SK-N-SH (cell line): ENCODE measurements around the gene GRIPAP1. TPM values are rescaled to one million over a fixed set of nuclear protein-coding genes. Genes with fewer than 3 reads are reported as not detected.

Source experiments
- CTCF ChIA-PET: fragments of 300-600, 350-600 bp; formaldehyde crosslinking; extraction: SDS; loops from one replicate; lab custom pipeline; 2021; lab: Yijun Ruan, JAX
- POLR2A ChIA-PET: fragments of 350-600 bp; sonication (Branson Sonifier 250); formaldehyde crosslinking; extraction: SDS; loops from one replicate; lab custom pipeline; 2020; ENCODE audit warnings: antibody characterized with exemption, inconsistent platforms; lab: Yijun Ruan, JAX
- DNase-seq: peaks from one replicate; pipeline ENCODE4 v3.0.0; 2012
- H2AFZ ChIP-seq: fragments of 200-600 bp; sonication (generic); 2 replicates; pipeline ENCODE4 v1.8.1; 2016; ENCODE audit warnings: antibody characterized with exemption, mild to moderate bottlenecking, low read depth
- H3F3A ChIP-seq: fragments of 200-600 bp; sonication (generic); replicated peaks from 2 replicates; pipeline ENCODE3; 2016; ENCODE audit warnings: antibody characterized with exemption, mild to moderate bottlenecking; ENCODE audit not compliant: insufficient read depth
- H3K27ac ChIP-seq, 2 experiments: fragments of 200-500 bp in 1 of 2; fragments of 200-600 bp in 1 of 2; sonication (Bioruptor generic) in 1 of 2; sonication (generic), shearing (Covaris generic) in 1 of 2; 2 replicates each; pipeline versions ENCODE4 v1.5.1 to v1.6.1; 2014 to 2016; ENCODE audit warnings: low read depth in 2 of 2, inconsistent platforms in 1 of 2, low read length in 1 of 2, mild to moderate bottlenecking in 1 of 2, mixed read lengths in 1 of 2
- H3K27me3 ChIP-seq: fragments of 200-600 bp; sonication (generic), shearing (Covaris generic); 2 replicates; pipeline ENCODE4 v1.6.1; 2016; ENCODE audit warnings: mixed run types; ENCODE audit not compliant: insufficient read depth
- H3K36me3 ChIP-seq, 2 experiments: fragments of 200-500 bp in 1 of 2; fragments of 200-600 bp in 1 of 2; sonication (Bioruptor generic) in 1 of 2; sonication (generic) in 1 of 2; replicated peaks in 1 of 2; 2 replicates each; pipeline versions ENCODE3 to v1.5.1; 2014 to 2016; ENCODE audit warnings: low read length in 1 of 2, mild to moderate bottlenecking in 1 of 2; ENCODE audit not compliant: insufficient read depth in 2 of 2, control insufficient read depth in 1 of 2
- H3K4me1 ChIP-seq, 2 experiments: fragments of 200-500 bp in 1 of 2; fragments of 200-600 bp in 1 of 2; sonication (Bioruptor generic) in 1 of 2; sonication (generic), shearing (Covaris generic) in 1 of 2; 2 replicates each; pipeline versions ENCODE4 v1.5.1 to v1.6.1; 2014 to 2016; ENCODE audit warnings: low read depth in 1 of 2, low read length in 1 of 2, mixed run types in 1 of 2; ENCODE audit not compliant: insufficient read depth in 2 of 2, control insufficient read depth in 1 of 2
- H3K4me2 ChIP-seq: fragments of 200-600 bp; sonication (generic), shearing (Covaris generic); 2 replicates; pipeline ENCODE4 v1.6.1; 2017; ENCODE audit warnings: mixed run types
- H3K4me3 ChIP-seq, 2 experiments: fragments of 200-500 bp in 1 of 2; fragments of 200-600 bp in 1 of 2; sonication (Bioruptor generic) in 1 of 2; sonication (generic), shearing (Covaris generic) in 1 of 2; 2 replicates each; pipeline versions ENCODE4 v1.5.1 to v1.8.1; 2014 to 2016; ENCODE audit warnings: low read depth in 2 of 2, inconsistent platforms in 1 of 2, low read length in 1 of 2, mild to moderate bottlenecking in 1 of 2, mixed read lengths in 1 of 2, moderate library complexity in 1 of 2
- H3K79me2 ChIP-seq: fragments of 200-600 bp; sonication (generic); 2 replicates; pipeline ENCODE4 v1.8.1; 2017; ENCODE audit warnings: mild to moderate bottlenecking; ENCODE audit not compliant: insufficient read depth
- H3K9ac ChIP-seq: fragments of 200-600 bp; sonication (generic); 2 replicates; pipeline ENCODE4 v1.6.1; 2017; ENCODE audit warnings: mixed run types
- H3K9me2 ChIP-seq: fragments of 200-600 bp; sonication (generic); 2 replicates; pipeline ENCODE4 v1.6.1; 2017; ENCODE audit warnings: mixed run types
- H3K9me3 ChIP-seq: fragments of 200-600 bp; sonication (generic); 2 replicates; pipeline ENCODE4 v1.6.1; 2017; ENCODE audit warnings: mixed run types, mild to moderate bottlenecking, moderate library complexity
- H4K20me1 ChIP-seq: fragments of 200-600 bp; sonication (generic); 2 replicates; pipeline ENCODE4 v1.6.1; 2017; ENCODE audit warnings: mild to moderate bottlenecking, mixed run types; ENCODE audit not compliant: insufficient read depth
- CHD2 ChIP-seq: fragments of 150-350 bp; IDR thresholded peaks from 2 replicates; pipeline ENCODE4 v1.6.1; 2018; ENCODE audit warnings: low read length; ENCODE audit not compliant: partially characterized antibody
- CTCF ChIP-seq: fragments of 200-600 bp; sonication (generic); IDR thresholded peaks from 2 replicates; pipeline ENCODE4 v1.6.1; 2017; ENCODE audit warnings: antibody characterized with exemption, mild to moderate bottlenecking, moderate library complexity
- ELF1 ChIP-seq: IDR thresholded peaks from 2 replicates; pipeline ENCODE4 v1.4.0; 2012
- EP300 ChIP-seq, 2 experiments: IDR thresholded peaks; 2 replicates each; pipeline versions ENCODE4 v1.4.0 to v1.6.1; 2012; ENCODE audit warnings: borderline replicate concordance in 1 of 2, low read depth in 1 of 2, low read length in 1 of 2
- EZH2phosphoT487 ChIP-seq: fragments of 200-600 bp; sonication (generic); IDR thresholded peaks from 2 replicates; pipeline ENCODE4 v1.6.1; 2017; ENCODE audit warnings: low read depth, mixed run types, mild to moderate bottlenecking, antibody characterized with exemption, moderate library complexity, borderline replicate concordance
- FOSL2 ChIP-seq: IDR thresholded peaks from 2 replicates; pipeline ENCODE4 v1.4.0; 2012; ENCODE audit warnings: low read depth, mild to moderate bottlenecking, moderate library complexity, borderline replicate concordance
- FOXJ3 ChIP-seq: sonication (generic); formaldehyde crosslinking; IDR thresholded peaks from 2 replicates; pipeline ENCODE4 v1.5.1; 2020; ENCODE audit warnings: mild to moderate bottlenecking, missing genetic modification reagents
- FOXM1 ChIP-seq: IDR thresholded peaks from 2 replicates; pipeline ENCODE4 v1.4.0; 2012; ENCODE audit warnings: low read depth, mild to moderate bottlenecking
- GATA2 ChIP-seq: sonication (generic); formaldehyde crosslinking; IDR thresholded peaks from 2 replicates; pipeline ENCODE4 v1.5.0; 2020; ENCODE audit warnings: mild to moderate bottlenecking, missing genetic modification reagents
- MEF2A ChIP-seq: IDR thresholded peaks from 2 replicates; pipeline ENCODE4 v1.4.0; 2012; ENCODE audit warnings: low read depth, borderline replicate concordance
- NFIC ChIP-seq: IDR thresholded peaks from 2 replicates; pipeline ENCODE4 v1.4.0; 2012; ENCODE audit warnings: borderline replicate concordance
- RFX5 ChIP-seq: IDR thresholded peaks from 2 replicates; pipeline ENCODE4 v1.6.1; 2012; ENCODE audit warnings: mild to moderate bottlenecking, improper control_type of control experiment, low read length
- SIN3A ChIP-seq: IDR thresholded peaks from 2 replicates; pipeline ENCODE4 v1.6.1; 2012; ENCODE audit warnings: low read depth, mild to moderate bottlenecking, low read length, moderate library complexity, borderline replicate concordance
- USF1 ChIP-seq: IDR thresholded peaks from 2 replicates; pipeline ENCODE4 v1.4.0; 2012; ENCODE audit warnings: low read depth, borderline replicate concordance
- WGBS: methylation state at CpG from one replicate; pipeline ENCODE4 v1.1.6; 2017; ENCODE audit warnings: low lambda C conversion rate; 5-methylcytosine and 5-hydroxymethylcytosine counted together
- polyA plus RNA-seq, 3 experiments: library from polyadenylated mRNA; depleted of rRNA; stranded (reverse); fragments of >200 nt; gene quantifications; 2 replicates each; pipeline ENCODE4 v1.2.3, GENCODE V29; 2012
- TF ChIP-seq, protein P1 (sequence below): IDR thresholded peaks from 2 replicates; pipeline ENCODE4; 2012
- TF ChIP-seq, protein P2 (sequence below): fragments of 150-350 bp; IDR thresholded peaks from 2 replicates; pipeline ENCODE4 v1.6.1; 2016; ENCODE audit warnings: mild to moderate bottlenecking, low read depth, low read length
- TF ChIP-seq, protein P3 (sequence below): IDR thresholded peaks from 2 replicates; pipeline ENCODE4 v1.4.0; 2012; ENCODE audit warnings: low read depth

GRIPAP1 gene
- polyA plus RNA-seq, 1 of the 3 experiments (the other 2 are of a cell fraction): 63.6 TPM

DNA sequence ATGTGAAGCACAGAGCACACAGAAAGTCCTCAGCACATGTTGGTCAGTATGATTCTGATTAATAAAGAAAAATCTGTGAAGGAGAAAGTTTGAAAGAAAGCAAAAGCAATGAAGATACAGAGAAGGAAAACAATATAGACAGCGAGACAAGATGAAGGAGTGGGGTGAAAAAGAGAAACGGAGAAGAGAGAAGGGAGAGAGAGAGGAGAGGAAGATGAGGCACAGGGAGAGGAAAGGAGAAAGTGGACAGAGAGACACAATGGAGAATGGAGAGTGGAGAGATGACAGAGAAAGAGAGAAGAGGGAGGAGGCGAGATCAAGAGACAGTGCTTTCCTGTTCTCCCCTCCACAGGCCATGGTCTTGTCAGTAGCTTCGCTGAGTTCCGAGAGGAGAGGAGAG lies 26.5 kb downstream of the GRIPAP1 start (continued):
- TF ChIP-seq, protein P1, sequence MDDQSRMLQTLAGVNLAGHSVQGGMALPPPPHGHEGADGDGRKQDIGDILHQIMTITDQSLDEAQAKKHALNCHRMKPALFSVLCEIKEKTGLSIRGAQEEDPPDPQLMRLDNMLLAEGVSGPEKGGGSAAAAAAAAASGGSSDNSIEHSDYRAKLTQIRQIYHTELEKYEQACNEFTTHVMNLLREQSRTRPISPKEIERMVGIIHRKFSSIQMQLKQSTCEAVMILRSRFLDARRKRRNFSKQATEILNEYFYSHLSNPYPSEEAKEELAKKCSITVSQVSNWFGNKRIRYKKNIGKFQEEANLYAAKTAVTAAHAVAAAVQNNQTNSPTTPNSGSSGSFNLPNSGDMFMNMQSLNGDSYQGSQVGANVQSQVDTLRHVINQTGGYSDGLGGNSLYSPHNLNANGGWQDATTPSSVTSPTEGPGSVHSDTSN: no peak
- no peak for TF ChIP-seq CTCF

GRCh38 chrX:48975041-48975440 lies 27.0 kb downstream of the GRIPAP1 start:
- Histone ChIP-seq H3K4me2 (no peak overlapping the region), H2AFZ (no peak overlapping the region), H3K36me3 (peaks cover 6 to 24% of the 10 kb centered on the region in 2 experiments), H3K9me2 (no peaks in the 10 kb centered on the region), H4K20me1 (no peaks in the 10 kb centered on the region), H3K9ac (no peak overlapping the region), H3K4me1 (peaks cover 0 to 12% of the 10 kb centered on the region in 2 experiments; a peak in 1 of 4 replicates), H3K4me3 (no peak overlapping the region), H3K27me3 (peaks cover 3% of the 10 kb centered on the region; the same call in 1 of the 2 replicates), H3K79me2 (no peaks in the 10 kb centered on the region), H3F3A (no peaks in the 10 kb centered on the region), H3K27ac (no peak overlapping the region), H3K9me3 (no peaks in the 10 kb centered on the region)
- no peak for DNase-seq
- TF ChIP-seq GATA2 (CRISPR knock-in tag) (no peak), EP300 (IDR thresholded peaks at IDR 0.05; ENCODE audit: borderline replicate concordance in 1 of 2, low read depth in 1 of 2, low read length in 1 of 2) (no peak), MEF2A (no peak), ELF1 (no peak), RFX5 (no peak), EZH2phosphoT487 (no peak)
- TF ChIP-seq, protein P1: no peak
- TF ChIP-seq, protein P2, sequence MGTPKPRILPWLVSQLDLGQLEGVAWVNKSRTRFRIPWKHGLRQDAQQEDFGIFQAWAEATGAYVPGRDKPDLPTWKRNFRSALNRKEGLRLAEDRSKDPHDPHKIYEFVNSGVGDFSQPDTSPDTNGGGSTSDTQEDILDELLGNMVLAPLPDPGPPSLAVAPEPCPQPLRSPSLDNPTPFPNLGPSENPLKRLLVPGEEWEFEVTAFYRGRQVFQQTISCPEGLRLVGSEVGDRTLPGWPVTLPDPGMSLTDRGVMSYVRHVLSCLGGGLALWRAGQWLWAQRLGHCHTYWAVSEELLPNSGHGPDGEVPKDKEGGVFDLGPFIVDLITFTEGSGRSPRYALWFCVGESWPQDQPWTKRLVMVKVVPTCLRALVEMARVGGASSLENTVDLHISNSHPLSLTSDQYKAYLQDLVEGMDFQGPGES: no peak
- ChIA-PET CTCF (no interaction called here), POLR2A (no interaction called here)
- WGBS: 89% methylated on average over 7 of the region's 7 CpGs

GRCh38 chrX:48974574-48974973 lies 27.5 kb downstream of the GRIPAP1 start:
- DNase-seq: no peak
- Histone ChIP-seq H3K9me2 (no peaks in the 10 kb centered on the region), H3K4me2 (no peak overlapping the region), H3K4me3 (no peak overlapping the region), H3K79me2 (no peaks in the 10 kb centered on the region), H3K27ac (no peak overlapping the region), H3K4me1 (peaks cover 0 to 12% of the 10 kb centered on the region in 2 experiments; a peak in 1 of 4 replicates), H2AFZ (no peak overlapping the region), H3K36me3 (peaks cover 6 to 24% of the 10 kb centered on the region in 2 experiments), H4K20me1 (no peaks in the 10 kb centered on the region), H3F3A (no peaks in the 10 kb centered on the region), H3K9me3 (no peaks in the 10 kb centered on the region), H3K27me3 (peaks cover 7% of the 10 kb centered on the region; the same call in 1 of the 2 replicates), H3K9ac (no peak overlapping the region)
- ChIA-PET POLR2A (no interaction called here), CTCF (no interaction called here)
- WGBS: 73% methylated on average over 2 of the region's 2 CpGs
- TF ChIP-seq CHD2 (no peak), USF1 (no peak), EP300 (IDR thresholded peaks at IDR 0.05; ENCODE audit: borderline replicate concordance in 1 of 2, low read depth in 1 of 2, low read length in 1 of 2) (no peak), GATA2 (CRISPR knock-in tag) (no peak), FOSL2 (no peak), FOXJ3 (CRISPR knock-in tag) (no peak), EZH2phosphoT487 (no peak), SIN3A (no peak), NFIC (no peak), FOXM1 (no peak)
- TF ChIP-seq, protein P3, sequence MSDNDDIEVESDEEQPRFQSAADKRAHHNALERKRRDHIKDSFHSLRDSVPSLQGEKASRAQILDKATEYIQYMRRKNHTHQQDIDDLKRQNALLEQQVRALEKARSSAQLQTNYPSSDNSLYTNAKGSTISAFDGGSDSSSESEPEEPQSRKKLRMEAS: no peak
- TF ChIP-seq, protein P1: no peak
